GM23338 (cell line): Measurements from ENCODE around the gene ATP5F1B. TPM values are rescaled to one million over a fixed set of nuclear protein-coding genes. Genes with fewer than 3 reads are reported as not detected.

Experiments used
- ATAC-seq: fragments of 200-7000 bp; cut with Tn5 transposase; 3 replicates; pipeline ENCODE4 v1.9.1; 2020
- DNase-seq: peaks from one replicate; pipeline ENCODE4 v3.0.0-alpha.2; 2015; ENCODE audit warnings: low spot score
- H2AFZ ChIP-seq: fragments of 200-600 bp; sonication (generic); 2 replicates; pipeline ENCODE4 v1.8.0; 2016; ENCODE audit warnings: antibody characterized with exemption, mild to moderate bottlenecking, moderate library complexity
- H3F3A ChIP-seq: fragments of 200-600 bp; sonication (generic); replicated peaks from 2 replicates; pipeline ENCODE4 v1.8.0; 2017; ENCODE audit warnings: antibody characterized with exemption, mixed run types, low read depth
- H3K27ac ChIP-seq: fragments of 200-600 bp; sonication (generic); 2 replicates; pipeline ENCODE4 v1.6.1; 2016; ENCODE audit warnings: low read depth
- H3K27me3 ChIP-seq: fragments of 200-600 bp; sonication (generic); 2 replicates; pipeline ENCODE4 v1.8.0; 2016; ENCODE audit warnings: mild to moderate bottlenecking, mixed run types, moderate library complexity; ENCODE audit not compliant: insufficient read depth
- H3K36me3 ChIP-seq: fragments of 200-600 bp; sonication (generic); 2 replicates; pipeline ENCODE4 v1.8.0; 2016; ENCODE audit warnings: mild to moderate bottlenecking; ENCODE audit not compliant: insufficient read depth
- H3K4me1 ChIP-seq: fragments of 200-600 bp; sonication (generic); 2 replicates; pipeline ENCODE4 v1.8.0; 2016; ENCODE audit warnings: mild to moderate bottlenecking, moderate library complexity; ENCODE audit not compliant: insufficient read depth
- H3K4me2 ChIP-seq: fragments of 200-600 bp; sonication (generic); 2 replicates; pipeline ENCODE4 v1.7.1; 2017; ENCODE audit warnings: mixed run types
- H3K4me3 ChIP-seq: fragments of 200-600 bp; sonication (generic); 2 replicates; pipeline ENCODE4 v1.6.1; 2016; ENCODE audit warnings: mixed run types
- H3K79me2 ChIP-seq: fragments of 200-600 bp; sonication (generic); replicated peaks from 2 replicates; pipeline ENCODE4 v1.8.0; 2017; ENCODE audit warnings: mild to moderate bottlenecking; ENCODE audit not compliant: insufficient read depth
- H3K9me2 ChIP-seq: fragments of 200-600 bp; sonication (generic); 2 replicates; pipeline ENCODE4 v1.8.0; 2017; ENCODE audit not compliant: insufficient read depth
- H4K20me1 ChIP-seq: fragments of 200-600 bp; sonication (generic); replicated peaks from 2 replicates; pipeline ENCODE4 v1.8.0; 2017; ENCODE audit warnings: mild to moderate bottlenecking; ENCODE audit not compliant: insufficient read depth
- H3K27ac Mint-ChIP-seq: 2 replicates; pipeline ENCODE4 v1.8.0; 2020; ENCODE audit warnings: inconsistent platforms, mild to moderate bottlenecking, moderate library complexity, mixed read lengths
- H3K27me3 Mint-ChIP-seq: 3 replicates; pipeline ENCODE4 v1.8.0; 2022; ENCODE audit warnings: low read depth, mild to moderate bottlenecking, moderate library complexity, mixed read lengths, inconsistent platforms; ENCODE audit not compliant: insufficient read depth, poor library complexity
- H3K36me3 Mint-ChIP-seq: 3 replicates; pipeline ENCODE4 v1.8.0; 2021; ENCODE audit warnings: low read depth, mild to moderate bottlenecking, inconsistent platforms, moderate library complexity, mixed read lengths
- H3K4me1 Mint-ChIP-seq: 3 replicates; pipeline ENCODE4 v1.8.0; 2020; ENCODE audit warnings: mild to moderate bottlenecking, inconsistent platforms, mixed read lengths
- H3K4me3 Mint-ChIP-seq: 3 replicates; pipeline ENCODE4 v1.8.0; 2021; ENCODE audit warnings: moderate library complexity, mild to moderate bottlenecking, inconsistent platforms, mixed read lengths
- H3K9me3 Mint-ChIP-seq: 3 replicates; pipeline ENCODE4 v1.8.0; 2020; ENCODE audit warnings: moderate library complexity, mild to moderate bottlenecking, inconsistent platforms, mixed read lengths
- CTCF ChIP-seq, 2 experiments: fragments of 200-600 bp in 1 of 2; sonication (generic) in 1 of 2; conservative IDR thresholded peaks; 2 replicates each; pipeline versions ENCODE4 v1.5.1 to v1.6.1; 2016 to 2017; ENCODE audit warnings: antibody characterized with exemption in 2 of 2, low read depth in 2 of 2, mild to moderate bottlenecking in 2 of 2, moderate library complexity in 1 of 2
- ETS1 ChIP-seq: IDR thresholded peaks from 2 replicates; pipeline ENCODE4 v1.6.1; 2016; ENCODE audit warnings: antibody characterized with exemption
- EZH2 ChIP-seq: fragments of 200-600 bp; sonication (generic); IDR thresholded peaks from one replicate; pipeline ENCODE4 v1.8.0; 2017; ENCODE audit warnings: antibody characterized with exemption, mild to moderate bottlenecking, low read depth; ENCODE audit not compliant: unreplicated experiment
- EZH2phosphoT487 ChIP-seq: fragments of 200-600 bp; sonication (generic); IDR thresholded peaks from one replicate; pipeline ENCODE4 v1.8.1; 2018; ENCODE audit warnings: antibody characterized with exemption; ENCODE audit not compliant: unreplicated experiment
- JUNB ChIP-seq: IDR thresholded peaks from one replicate; pipeline ENCODE4 v1.6.1; 2016; ENCODE audit warnings: antibody characterized with exemption; ENCODE audit not compliant: unreplicated experiment
- NANOG ChIP-seq: IDR thresholded peaks from 2 replicates; pipeline ENCODE4 v1.6.1; 2016; ENCODE audit warnings: antibody characterized with exemption, borderline replicate concordance
- POLR2AphosphoS5 ChIP-seq: IDR thresholded peaks from 2 replicates; pipeline ENCODE4 v1.6.1; 2016; ENCODE audit warnings: antibody characterized with exemption, low read depth
- REST ChIP-seq: IDR thresholded peaks from one replicate; pipeline ENCODE4 v1.6.1; 2018; ENCODE audit warnings: antibody characterized with exemption; ENCODE audit not compliant: unreplicated experiment
- STAT1 ChIP-seq: IDR thresholded peaks from one replicate; pipeline ENCODE4 v1.6.1; 2016; ENCODE audit warnings: antibody characterized with exemption; ENCODE audit not compliant: unreplicated experiment
- ZNF331 ChIP-seq: fragments of 250-450 bp; sonication (Bioruptor Pico); IDR thresholded peaks from 2 replicates; pipeline ENCODE4 v1.5.0; 2020; ENCODE audit warnings: low read depth, mild to moderate bottlenecking, moderate library complexity
- ZNF462 ChIP-seq: fragments of 250-450 bp; sonication (Bioruptor Pico); IDR thresholded peaks from 2 replicates; pipeline ENCODE4 v1.5.0; 2020; ENCODE audit warnings: mild to moderate bottlenecking, moderate library complexity
- polyA plus RNA-seq: library from polyadenylated mRNA; unstranded; fragments of >200 nt; fragmentation: Nextera tagmentation; extraction: Ambion mirVana; gene quantifications from 2 replicates; pipeline ENCODE4 v1.2.1, GENCODE V29; 2016
- total RNA-seq: library from RNA; depleted of rRNA; stranded (reverse); fragments of >200 nt; shearing (Covaris generic); gene quantifications from 2 replicates; pipeline ENCODE4 v1.2.3, GENCODE V29; 2014

The ATP5F1B gene
- total and polyA plus RNA-seq, 2 experiments from 2014 or later, result 763 to 956 TPM

- Mint-ChIP-seq H3K4me1 (no peaks in the 10 kb centered on the region), H3K9me3 (no peaks in the 10 kb centered on the region), H3K4me3 (no peak overlapping the region), H3K36me3 (peaks cover 85% of the 10 kb centered on the region), H3K27me3 (no peaks in the 10 kb centered on the region), H3K27ac (peak overlapping the region; percentile 48)
- TF ChIP-seq NANOG (no peak), REST (no peak), POLR2AphosphoS5 (no peak), EZH2phosphoT487 (no peak), STAT1 (no peak), JUNB (no peak), ETS1 (no peak), ZNF331 (CRISPR knock-in tag) (no peak), CTCF (conservative IDR thresholded peaks at IDR 0.05; ENCODE audit: low read depth in 2 of 2) (no peak), ZNF462 (CRISPR knock-in tag) (no peak), EZH2 (no peak)
- Histone ChIP-seq H3K79me2 (peaks cover 66% of the 10 kb centered on the region), H3K27me3 (no peaks in the 10 kb centered on the region), H3K27ac (no peak overlapping the region), H3K4me2 (no peak overlapping the region), H3K4me1 (no peaks in the 10 kb centered on the region), H3K4me3 (no peak overlapping the region), H3K9me2 (no peaks in the 10 kb centered on the region), H2AFZ (no peak overlapping the region), H4K20me1 (peaks cover 49% of the 10 kb centered on the region), H3K36me3 (peaks cover 63% of the 10 kb centered on the region), H3F3A (peaks cover 11% of the 10 kb centered on the region)
- no peak for ATAC-seq
- DNase-seq, result no peak
Observed at GRCh38 chr12:56670836-56671235, 25.1 kb upstream of the ATP5F1B start.
